HCT116 (cell line): ENCODE results near the gene RAET1E. TPM values are rescaled to one million over a fixed set of nuclear protein-coding genes. Genes with fewer than 3 reads are reported as not detected.

Experiments used
- ATAC-seq: fragments of 200-7000 bp; cut with Tn5 transposase; 2 replicates; pipeline ENCODE4 v1.9.1; 2020; ENCODE audit warnings: mild to moderate bottlenecking, moderate library complexity
- BruUV-seq: library from RNA; stranded (reverse); fragments of 400-500 nt; replicated peaks from 2 replicates; lab custom pipeline; 2021; lab: Mats Ljungman, UMichigan
- CTCF ChIA-PET: fragments of 300-600 bp; sonication (Branson Sonifier 250); formaldehyde crosslinking; loops from one replicate; lab custom pipeline; 2021; ENCODE audit warnings: antibody characterized with exemption; lab: Charles Lee
- POLR2A ChIA-PET: fragments of 300-600, 350-600 bp; sonication (Branson Sonifier 250); formaldehyde crosslinking; loops from one replicate; lab custom pipeline; 2021; ENCODE audit warnings: antibody characterized with exemption; lab: Charles Lee
- RAD21 ChIA-PET, 2 experiments: fragments of 300-600 bp; sonication (Branson Sonifier 250); formaldehyde crosslinking; loops; one replicate each; lab custom pipeline; 2023; ENCODE audit warnings: low total read pairs in 2 of 2; ENCODE audit not compliant: uncharacterized antibody in 2 of 2, unreplicated experiment in 2 of 2, low non-redundant PET in 1 of 2; lab: Charles Lee
- DNase-seq: peaks from one replicate; pipeline ENCODE4 v3.0.0-alpha.2; 2010; ENCODE audit warnings: low read depth, low spot score
- H2AFZ ChIP-seq: fragments of 200-600 bp; shearing (Covaris generic), sonication (generic); 2 replicates; pipeline ENCODE4 v1.6.1; 2017; ENCODE audit warnings: low read depth, mixed run types, mixed read lengths, antibody characterized with exemption, low read length; ENCODE audit not compliant: poor library complexity, severe bottlenecking
- H3K27ac ChIP-seq: 2 replicates; pipeline ENCODE4 v1.5.1; 2012; ENCODE audit warnings: low read depth, low read length
- H3K27me3 ChIP-seq: fragments of 200-600 bp; sonication (generic); 2 replicates; pipeline ENCODE4 v1.6.1; 2016; ENCODE audit warnings: mixed run types, low read length, mixed read lengths; ENCODE audit not compliant: insufficient read depth
- H3K36me3 ChIP-seq, 2 experiments: fragments of 200-500 bp in 1 of 2; fragments of 200-600 bp in 1 of 2; sonication (Bioruptor generic) in 1 of 2; sonication (generic) in 1 of 2; 2 replicates each; pipeline versions ENCODE4 v1.5.1 to v1.6.1; 2014 to 2016; ENCODE audit warnings: low read length in 2 of 2, inconsistent platforms in 1 of 2, mixed read lengths in 1 of 2, mixed run types in 1 of 2; ENCODE audit not compliant: insufficient read depth in 2 of 2, control insufficient read depth in 1 of 2
- H3K4me1 ChIP-seq, 2 experiments: fragments of 200-600 bp in 1 of 2; sonication (generic) in 1 of 2; 2 replicates each; pipeline versions ENCODE4 v1.5.1 to v1.6.1; 2012 to 2017; ENCODE audit warnings: low read length in 2 of 2, inconsistent platforms in 1 of 2, mild to moderate bottlenecking in 1 of 2, mixed read lengths in 1 of 2, mixed run types in 1 of 2, moderate library complexity in 1 of 2; ENCODE audit not compliant: insufficient read depth in 2 of 2, control insufficient read depth in 1 of 2
- H3K4me2 ChIP-seq: fragments of 200-600 bp; sonication (generic); 2 replicates; pipeline ENCODE4 v1.6.1; 2017; ENCODE audit warnings: mixed run types, low read length, mixed read lengths
- H3K4me3 ChIP-seq, 2 experiments: fragments of 200-600 bp in 1 of 2; sonication (generic) in 1 of 2; replicated peaks in 1 of 2; 2 replicates each; pipeline ENCODE4 v1.5.1; 2011 to 2016; ENCODE audit warnings: low read length in 2 of 2, control low read depth in 1 of 2, low read depth in 1 of 2, mild to moderate bottlenecking in 1 of 2, mixed read lengths in 1 of 2, mixed run types in 1 of 2
- H3K79me2 ChIP-seq: fragments of 200-600 bp; sonication (generic); 2 replicates; pipeline ENCODE4 v1.6.1; 2017; ENCODE audit warnings: mild to moderate bottlenecking, mixed run types, low read length, moderate library complexity, mixed read lengths; ENCODE audit not compliant: insufficient read depth
- H3K9ac ChIP-seq: fragments of 200-600 bp; sonication (generic); 2 replicates; pipeline ENCODE4 v1.6.1; 2016; ENCODE audit warnings: low read length, mixed read lengths
- H3K9me2 ChIP-seq: fragments of 200-600 bp; sonication (generic), shearing (Covaris generic); 2 replicates; pipeline ENCODE4 v1.6.1; 2017; ENCODE audit warnings: mixed run types, mild to moderate bottlenecking, moderate library complexity; ENCODE audit not compliant: insufficient read depth
- H3K9me3 ChIP-seq, 2 experiments: fragments of 200-500 bp in 1 of 2; fragments of 200-600 bp in 1 of 2; sonication (Bioruptor generic) in 1 of 2; sonication (generic) in 1 of 2; 2 replicates each; pipeline ENCODE4 v1.6.1; 2014 to 2017; ENCODE audit warnings: low read length in 2 of 2, mixed read lengths in 2 of 2, inconsistent platforms in 1 of 2, low read depth in 1 of 2, mild to moderate bottlenecking in 1 of 2, mixed run types in 1 of 2, moderate library complexity in 1 of 2; ENCODE audit not compliant: control insufficient read depth in 1 of 2, insufficient read depth in 1 of 2
- H4K20me1 ChIP-seq: fragments of 200-600 bp; sonication (generic), shearing (Covaris generic); 2 replicates; pipeline ENCODE4 v1.6.1; 2017; ENCODE audit warnings: mixed run types, mild to moderate bottlenecking, moderate library complexity; ENCODE audit not compliant: insufficient read depth
- EZH2 ChIP-seq: fragments of 200-600 bp; sonication (generic); IDR thresholded peaks from 2 replicates; pipeline ENCODE4 v1.6.1; 2017; ENCODE audit warnings: antibody characterized with exemption, mixed run types
- JUND ChIP-seq: IDR thresholded peaks from 2 replicates; pipeline ENCODE4 v1.6.1; 2012
- POLR2AphosphoS5 ChIP-seq: IDR thresholded peaks from 2 replicates; pipeline ENCODE4 v1.6.1; 2011; ENCODE audit warnings: mild to moderate bottlenecking, low read depth, low read length, moderate library complexity
- REST ChIP-seq: IDR thresholded peaks from 2 replicates; pipeline ENCODE4 v1.6.1; 2012; ENCODE audit warnings: low read depth
- ZBTB33 ChIP-seq: IDR thresholded peaks from 2 replicates; pipeline ENCODE4 v1.6.1; 2011; ENCODE audit warnings: mild to moderate bottlenecking, low read length, moderate library complexity; ENCODE audit not compliant: insufficient replicate concordance; ENCODE audit errors: extremely low read depth
- intact Hi-C: fragments of 100-400 bp; cut with micrococcal nuclease; formaldehyde crosslinking; loops from 2 replicates; pipeline ENCODE4 v1.10.0; 2022
- total RNA-seq: library from RNA; stranded (reverse); gene quantifications from one replicate; pipeline ENCODE4 v1.2.1, GENCODE V29; 2021; ENCODE audit not compliant: unreplicated experiment

The RAET1E gene
- total RNA-seq, 1 experiment from 2014 or later, result 3.9 TPM

GRCh38 chr6:149918151-149918905, 20.4 kb upstream of the RAET1E start:
- no peaks in the 10 kb centered on the region for H3K79me2 ChIP-seq
- no peak overlapping the region for H3K4me2 ChIP-seq
- ChIA-PET CTCF (no interaction called here), RAD21 (no interaction called here), POLR2A (no interaction called here)
- no peaks in the 10 kb centered on the region for H3K27me3 ChIP-seq
- H3K9me2 ChIP-seq, result no peaks in the 10 kb centered on the region
- H3K9me3 ChIP-seq, result no peaks in the 10 kb centered on the region
- H4K20me1 ChIP-seq, result no peaks in the 10 kb centered on the region
- DNase-seq (no peak), ATAC-seq (no peak)
- H3K36me3 ChIP-seq, result no peaks in the 10 kb centered on the region
- intact Hi-C loops, result no loop called here
- no peak overlapping the region for H3K4me3 ChIP-seq
- H3K4me1 ChIP-seq, result peaks cover 0 to 10% of the 10 kb centered on the region in 2 experiments; a peak in 2 of 4 replicates
- H2AFZ ChIP-seq, result no peak overlapping the region
- H3K27ac ChIP-seq, result no peak overlapping the region
- TF ChIP-seq JUND (no peak), ZBTB33 (no peak), REST (no peak), POLR2AphosphoS5 (no peak), EZH2 (no peak)
- TF ChIP-seq, all 23 proteins: peak for 0
- BruUV-seq, result no TSS peak
- H3K9ac ChIP-seq, result no peak overlapping the region
